HFFc6 (cell line): ENCODE measurements around the gene DOCK6. TPM values are rescaled to one million over a fixed set of nuclear protein-coding genes. Genes with fewer than 3 reads are reported as not detected.

Experiments used
- DNase-seq: peaks from one replicate; pipeline ENCODE4 v3.0.0-alpha.2; 2018
- H3K27ac Mint-ChIP-seq: 2 replicates; pipeline ENCODE4 v1.8.0; 2020; ENCODE audit warnings: mild to moderate bottlenecking, mixed read lengths
- H3K27me3 Mint-ChIP-seq: 2 replicates; pipeline ENCODE4 v1.8.0; 2021; ENCODE audit warnings: mild to moderate bottlenecking, moderate library complexity, mixed read lengths; ENCODE audit not compliant: insufficient read depth
- H3K36me3 Mint-ChIP-seq: 2 replicates; pipeline ENCODE4 v1.8.0; 2021; ENCODE audit warnings: low read depth, mixed read lengths
- H3K4me1 Mint-ChIP-seq: 2 replicates; pipeline ENCODE4 v1.8.0; 2020; ENCODE audit warnings: low read depth, mixed read lengths
- H3K4me3 Mint-ChIP-seq: 2 replicates; pipeline ENCODE4 v1.8.0; 2020; ENCODE audit warnings: mild to moderate bottlenecking, moderate library complexity, mixed read lengths
- H3K9me3 Mint-ChIP-seq: 2 replicates; pipeline ENCODE4 v1.8.0; 2020; ENCODE audit warnings: mild to moderate bottlenecking, mixed read lengths
- total RNA-seq, 6 experiments: library from RNA; stranded (reverse); fragmentation: NEBNext Ultra II Directional; extraction: Animal tissue kit (Norgen Biotek cat#: 25700); gene quantifications; 2 replicates in 1 of 6; 3 replicates in 5 of 6; pipeline ENCODE4 v1.2.3, GENCODE V29; 2021
- TF ChIP-seq, protein P1 (sequence below): fragments of 200-600 bp; sonication (generic); IDR thresholded peaks from 2 replicates; pipeline ENCODE4 v1.5.0; 2021; ENCODE audit warnings: antibody characterized with exemption, mild to moderate bottlenecking

Gene DOCK6
- total RNA-seq, 6 experiments from 2014 or later = 20.7 to 32.2 (median 22.9) TPM

DNA sequence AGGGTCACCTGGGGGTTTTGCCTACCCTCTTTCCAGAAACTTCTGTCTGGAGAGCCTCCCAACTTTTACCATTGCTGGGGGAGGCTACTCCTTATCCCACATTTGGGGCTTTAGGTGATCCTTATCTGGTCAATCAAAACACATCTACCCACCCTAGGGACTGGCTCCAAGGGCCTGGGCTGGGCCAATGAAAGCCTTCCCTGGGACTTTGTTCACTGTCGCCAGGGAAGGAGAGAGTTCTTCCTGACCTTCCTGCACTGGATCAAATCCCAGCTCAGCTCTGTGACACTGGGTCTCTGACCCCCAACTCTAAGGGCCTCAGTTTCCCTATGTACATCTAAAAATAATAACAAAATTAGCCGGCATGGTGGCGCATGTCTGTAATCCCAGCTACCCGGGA is 11.1 kb downstream of the DOCK6 start:
- no peaks in the 10 kb centered on the region for H3K36me3 Mint-ChIP-seq
- H3K27ac Mint-ChIP-seq = no peak overlapping the region

DNA sequence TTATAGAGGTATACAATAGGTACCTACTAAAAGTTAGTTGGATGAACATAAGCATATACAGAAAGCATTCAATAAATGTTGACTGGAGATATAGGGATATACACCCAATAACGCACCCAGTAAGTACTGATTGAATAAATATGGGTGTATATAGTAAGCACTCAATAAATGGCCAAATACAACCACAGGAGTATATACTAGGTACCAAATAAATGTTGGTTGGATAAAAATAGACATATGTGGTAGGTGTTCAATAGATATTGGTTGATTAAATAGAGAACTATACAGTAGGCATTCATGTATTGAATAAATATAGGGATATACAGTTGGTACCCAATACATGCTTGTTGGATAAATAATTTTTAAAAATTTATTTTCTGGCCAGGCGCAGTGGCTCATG is 13.5 kb downstream of the DOCK6 start:
- Mint-ChIP-seq H3K9me3 (no peaks in the 10 kb centered on the region), H3K4me3 (no peak overlapping the region), H3K27ac (no peak overlapping the region), H3K27me3 (no peaks in the 10 kb centered on the region), H3K4me1 (peaks cover under 1% of the 10 kb centered on the region; the same call in 1 of the 2 replicates), H3K36me3 (peaks cover under 1% of the 10 kb centered on the region)
- DNase-seq = no peak
- TF ChIP-seq, protein P1, sequence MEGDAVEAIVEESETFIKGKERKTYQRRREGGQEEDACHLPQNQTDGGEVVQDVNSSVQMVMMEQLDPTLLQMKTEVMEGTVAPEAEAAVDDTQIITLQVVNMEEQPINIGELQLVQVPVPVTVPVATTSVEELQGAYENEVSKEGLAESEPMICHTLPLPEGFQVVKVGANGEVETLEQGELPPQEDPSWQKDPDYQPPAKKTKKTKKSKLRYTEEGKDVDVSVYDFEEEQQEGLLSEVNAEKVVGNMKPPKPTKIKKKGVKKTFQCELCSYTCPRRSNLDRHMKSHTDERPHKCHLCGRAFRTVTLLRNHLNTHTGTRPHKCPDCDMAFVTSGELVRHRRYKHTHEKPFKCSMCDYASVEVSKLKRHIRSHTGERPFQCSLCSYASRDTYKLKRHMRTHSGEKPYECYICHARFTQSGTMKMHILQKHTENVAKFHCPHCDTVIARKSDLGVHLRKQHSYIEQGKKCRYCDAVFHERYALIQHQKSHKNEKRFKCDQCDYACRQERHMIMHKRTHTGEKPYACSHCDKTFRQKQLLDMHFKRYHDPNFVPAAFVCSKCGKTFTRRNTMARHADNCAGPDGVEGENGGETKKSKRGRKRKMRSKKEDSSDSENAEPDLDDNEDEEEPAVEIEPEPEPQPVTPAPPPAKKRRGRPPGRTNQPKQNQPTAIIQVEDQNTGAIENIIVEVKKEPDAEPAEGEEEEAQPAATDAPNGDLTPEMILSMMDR = no peak

More for the DNA sequence above, 11.1 kb downstream of the DOCK6 start:
- no peaks in the 10 kb centered on the region for H3K4me1 Mint-ChIP-seq
- H3K4me3 Mint-ChIP-seq = no peak overlapping the region
- TF ChIP-seq, protein P1 = no peak
- no peaks in the 10 kb centered on the region for H3K27me3 Mint-ChIP-seq
- DNase-seq = no peak
- no peaks in the 10 kb centered on the region for H3K9me3 Mint-ChIP-seq

DNA sequence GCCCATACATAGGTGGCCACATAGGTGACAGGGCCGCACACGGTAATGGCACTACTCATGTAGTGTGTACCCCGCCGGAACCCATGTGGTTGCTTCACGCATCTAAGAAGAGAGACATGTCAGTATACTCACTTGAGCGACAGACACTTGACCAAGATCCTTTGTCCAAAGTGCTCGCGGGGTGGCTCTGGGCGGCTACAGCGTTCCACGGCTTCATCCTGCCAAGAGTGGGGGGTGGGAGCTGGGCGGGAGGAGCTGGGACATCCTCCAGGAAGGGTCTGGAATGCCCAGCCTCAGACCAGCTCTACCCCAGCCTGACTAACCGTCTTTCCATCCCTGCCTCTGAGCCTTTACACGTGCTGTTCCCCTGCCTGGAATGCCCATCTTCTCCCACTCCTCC is 14.4 kb downstream of the DOCK6 start:
- Mint-ChIP-seq H3K36me3 (peaks cover 4% of the 10 kb centered on the region), H3K9me3 (no peaks in the 10 kb centered on the region), H3K27me3 (no peaks in the 10 kb centered on the region), H3K27ac (no peak overlapping the region), H3K4me3 (no peak overlapping the region), H3K4me1 (peaks cover 4% of the 10 kb centered on the region; the same call in 1 of the 2 replicates)
- no peak for DNase-seq
- TF ChIP-seq, protein P1 = no peak

DNA sequence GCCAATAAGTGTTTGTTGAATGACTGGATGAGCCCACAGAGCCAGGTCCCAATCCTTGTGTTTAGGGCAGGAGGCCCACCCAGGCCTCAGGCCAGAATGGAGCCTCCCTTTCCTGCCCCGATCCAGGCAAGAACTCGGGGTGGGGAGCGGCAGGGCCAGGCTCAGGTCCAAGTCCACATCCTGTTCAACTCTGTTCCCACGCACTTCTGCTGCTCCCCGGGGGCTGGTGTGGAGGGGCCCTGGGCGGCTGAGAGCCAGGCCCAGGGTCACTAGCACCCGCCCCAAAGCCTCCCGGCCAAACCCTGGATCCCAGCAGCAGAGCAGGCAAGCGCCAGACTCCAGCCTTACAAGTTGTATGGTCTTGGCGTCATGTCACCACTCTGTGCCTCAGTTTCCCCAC is 14.9 kb downstream of the DOCK6 start:
- TF ChIP-seq, protein P1 = no peak
- no peak overlapping the region for H3K4me3 Mint-ChIP-seq
- no peaks in the 10 kb centered on the region for H3K27me3 Mint-ChIP-seq
- peaks cover 4% of the 10 kb centered on the region; the same call in 1 of the 2 replicates for H3K4me1 Mint-ChIP-seq
- no peaks in the 10 kb centered on the region for H3K9me3 Mint-ChIP-seq
- H3K36me3 Mint-ChIP-seq = peaks cover 4% of the 10 kb centered on the region
- DNase-seq = no peak
- H3K27ac Mint-ChIP-seq = no peak overlapping the region

DNA sequence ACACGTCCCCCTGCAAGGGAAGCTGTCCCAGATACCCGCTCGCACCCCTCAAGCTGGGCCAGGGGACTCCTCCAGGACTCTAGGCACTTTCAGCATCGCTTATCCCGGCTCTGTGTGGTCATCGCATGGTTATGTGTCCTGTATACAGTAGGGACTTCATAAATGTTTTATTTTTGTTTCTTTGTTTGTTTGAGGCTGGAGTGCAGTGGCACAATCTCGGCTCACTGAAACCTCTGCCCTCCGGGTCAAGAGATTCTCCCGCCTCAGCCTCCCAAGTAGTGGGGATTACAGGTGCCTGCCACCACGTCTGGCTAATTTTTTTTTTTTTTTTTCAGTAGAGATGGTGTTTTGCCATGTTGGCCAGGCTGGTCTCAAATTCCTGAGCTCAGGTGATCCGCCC is 15.4 kb downstream of the DOCK6 start:
- H3K4me3 Mint-ChIP-seq = no peak overlapping the region
- H3K9me3 Mint-ChIP-seq = no peaks in the 10 kb centered on the region
- no peak overlapping the region for H3K27ac Mint-ChIP-seq
- no peaks in the 10 kb centered on the region for H3K27me3 Mint-ChIP-seq
- H3K4me1 Mint-ChIP-seq = peaks cover 4% of the 10 kb centered on the region; the same call in 1 of the 2 replicates
- H3K36me3 Mint-ChIP-seq = peaks cover 4% of the 10 kb centered on the region
- DNase-seq = no peak
- TF ChIP-seq, protein P1 = no peak
